ENCODE results near the gene BDH1. TPM values are rescaled to one million over a fixed set of nuclear protein-coding genes. Genes with fewer than 3 reads are reported as not detected.
A peak's percentile ranks its signal among the peaks of the same experiment; 100 is the strongest.

The BDH1 gene
- total and polyA plus RNA-seq, 2 of the 13 experiments (the other 11 are each of a cell fraction or from before 2014, with no cell fraction given): 21.2 to 71.9 TPM

- peak; percentile 37; the same call in 1 of the 2 replicates for TF ChIP-seq UBTF (CRISPR knock-in tag; IDR thresholded peaks at IDR 0.05)
- peak; percentile 70 for TF ChIP-seq ZMYM2 (CRISPR knock-in tag; IDR thresholded peaks at IDR 0.05)
- TF ChIP-seq ZNF333 (CRISPR knock-in tag; IDR thresholded peaks at IDR 0.05; ENCODE audit: borderline replicate concordance): no peak
- TF ChIP-seq ZNF317 (CRISPR knock-in tag; IDR thresholded peaks at IDR 0.05): no peak
- TF ChIP-seq ZBTB4 (CRISPR knock-in tag; IDR thresholded peaks at IDR 0.05; ENCODE audit: borderline replicate concordance): peak; percentile 85; the same call in 1 of the 2 replicates
- 0 out of 2 replicates have a peak, but pooled peaks have one; percentile 18 for TF ChIP-seq KDM2A (CRISPR knock-in tag; IDR thresholded peaks at IDR 0.05; ENCODE audit: borderline replicate concordance, low read depth)
- TF ChIP-seq ISX (CRISPR knock-in tag; conservative IDR thresholded peaks at IDR 0.05): no peak
- 0 out of 2 replicates have a peak, but pooled peaks have one; percentile 19 for TF ChIP-seq DR1 (CRISPR knock-in tag; IDR thresholded peaks at IDR 0.05)
- TF ChIP-seq PRMT3 (CRISPR knock-in tag; IDR thresholded peaks at IDR 0.05; ENCODE audit: borderline replicate concordance, low read depth): 0 out of 2 replicates have a peak, but pooled peaks have one; percentile 45
- TF ChIP-seq ZNF788 (CRISPR knock-in tag; IDR thresholded peaks at IDR 0.05; ENCODE audit: borderline replicate concordance): peak; percentile 35; the same call in 1 of the 2 replicates
- TF ChIP-seq PAXIP1 (CRISPR knock-in tag; conservative IDR thresholded peaks at IDR 0.05): 0 out of 2 replicates have a peak, but pooled peaks have one; percentile 12
- TF ChIP-seq ZC3H4 (CRISPR knock-in tag; IDR thresholded peaks at IDR 0.05; ENCODE audit: borderline replicate concordance): no peak
- peak; percentile 100 for TF ChIP-seq ZNF263 (CRISPR knock-in tag; IDR thresholded peaks at IDR 0.05)
- TF ChIP-seq NCOA2 (CRISPR knock-in tag; IDR thresholded peaks at IDR 0.05): peak; percentile 12; the same call in 1 of the 2 replicates
Measured at GRCh38 chr3:197525706-197526105, 30.1 kb downstream of the BDH1 start (continued).
